Activated T-helper 1 cell treated with anti-CD3 and anti-CD28 coated beads, Interleukin-2, amount 50 U/mL, for 16 hours (primary cell): ENCODE measurements around the gene FERMT1.
"Not testable (repeated sequence)": the region's sequence is repeated elsewhere in the genome, so short reads cannot be mapped to it uniquely, and the experiment has no call there.

ENCODE experiments used
- DNase-seq, 2 donors: peaks; one replicate each; pipeline ENCODE4 v3.0.0-alpha.2; 2020; ENCODE audit warnings: low read depth in 1 of 2, low spot score in 1 of 2

FERMT1 gene

DNA sequence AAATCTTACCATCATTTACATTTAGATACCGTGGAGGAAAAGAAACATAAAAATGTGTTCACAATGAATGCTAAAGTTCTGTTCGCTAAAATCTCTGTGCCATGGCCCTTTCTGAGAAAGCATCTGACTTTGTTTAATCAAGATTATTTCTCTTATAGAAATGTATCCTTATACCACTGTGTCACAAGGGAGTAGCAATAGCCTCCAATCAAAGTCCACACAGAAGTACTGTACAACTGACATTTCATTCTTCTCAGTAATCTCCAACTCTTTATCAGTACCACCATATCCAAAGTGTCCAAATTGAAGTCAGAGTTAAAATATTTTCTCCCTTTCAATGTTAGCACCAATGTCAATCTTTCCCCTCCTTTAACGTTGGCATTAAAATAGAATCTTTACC is 6.1 kb downstream of the FERMT1 start:
- DNase-seq, result no peak

DNA sequence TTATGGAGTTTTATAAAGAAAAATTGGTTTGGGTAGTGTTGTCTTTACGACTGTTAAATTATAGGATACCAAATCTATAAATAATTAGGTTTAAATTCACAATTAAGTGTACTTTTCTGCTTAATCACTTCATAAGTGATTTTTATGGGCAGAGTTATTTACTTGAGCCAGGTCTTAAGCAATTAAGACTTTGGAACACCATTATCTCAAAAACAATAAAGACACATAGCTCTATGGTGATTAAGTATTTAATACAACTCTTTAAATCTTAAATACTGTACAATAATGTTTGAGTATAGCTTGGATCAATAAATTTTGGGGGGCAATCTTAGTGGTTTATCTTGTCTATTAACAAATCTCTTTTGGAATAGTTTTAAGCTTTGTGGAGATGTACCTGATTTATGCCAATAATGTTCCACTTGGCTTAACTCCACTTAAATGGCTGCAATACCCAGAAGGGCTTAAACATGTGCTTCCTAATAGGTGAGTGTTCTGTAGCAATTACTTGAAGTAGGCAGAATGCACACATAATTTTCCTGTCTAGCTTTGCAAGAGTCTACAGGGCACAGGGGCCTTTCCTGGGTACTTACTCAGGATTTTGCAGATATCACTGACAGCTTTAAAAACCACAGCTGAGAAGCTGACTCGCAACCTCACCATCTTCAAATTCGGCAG is 7.5 kb downstream of the FERMT1 start:
- no peak for DNase-seq

DNA sequence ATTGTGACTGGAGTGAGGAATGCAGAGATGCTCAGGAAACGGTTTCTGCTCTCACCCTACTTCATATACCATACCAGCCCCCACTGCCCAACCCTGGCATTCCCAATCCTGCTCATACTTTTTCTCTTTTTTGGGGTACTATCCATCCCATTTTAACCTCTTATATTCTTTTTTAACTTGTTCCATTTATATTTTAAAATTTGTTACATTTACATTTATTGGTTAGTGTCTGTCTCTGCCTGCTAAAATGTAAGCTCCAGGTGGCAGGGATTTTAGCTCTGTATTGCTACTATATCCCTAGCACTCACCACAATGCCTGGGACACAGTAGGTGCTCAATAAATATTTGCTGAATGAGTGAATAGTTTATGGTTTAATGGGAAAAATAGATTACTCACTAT is 8.1 kb downstream of the FERMT1 start:
- DNase-seq, result no peak

DNA sequence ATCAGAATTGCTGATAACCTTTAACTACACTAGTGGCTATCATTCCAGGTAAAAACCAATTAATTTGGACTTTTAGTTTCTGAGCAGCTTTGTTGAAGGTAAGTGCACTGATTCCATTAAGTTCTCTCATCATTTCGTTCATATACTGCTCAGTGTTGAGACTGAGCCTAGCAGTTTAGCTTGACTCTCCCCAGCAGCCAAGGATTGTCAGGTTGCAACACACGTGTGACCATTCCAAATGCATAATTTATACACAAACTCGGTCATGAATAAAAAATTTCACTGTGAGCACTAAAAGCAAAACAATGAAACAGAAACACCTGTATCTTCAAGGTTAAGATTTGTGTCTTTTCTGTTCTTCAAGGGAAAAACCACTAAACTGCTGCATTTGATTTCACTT is 8.9 kb downstream of the FERMT1 start:
- no peak for DNase-seq

DNA sequence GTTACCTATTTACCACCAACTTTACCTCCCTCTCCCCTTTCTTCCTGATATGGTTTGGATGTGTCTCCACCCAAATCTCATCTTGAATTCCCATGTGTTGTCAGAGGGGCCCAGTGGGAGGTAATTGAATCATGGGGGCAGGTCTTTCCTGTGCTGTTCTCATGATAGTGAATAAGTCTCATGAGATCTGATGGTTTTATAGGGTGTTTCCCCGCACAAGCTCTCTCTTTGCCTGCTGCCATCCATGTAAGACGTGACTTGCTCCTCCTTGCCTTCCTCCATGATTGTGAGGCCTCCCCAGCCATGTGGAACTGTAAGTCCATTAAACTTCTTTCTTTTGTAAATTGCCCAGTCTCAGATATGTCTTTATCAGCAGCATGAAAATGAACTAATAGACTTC is 9.9 kb downstream of the FERMT1 start:
- DNase-seq, result not testable (repeated sequence)

DNA sequence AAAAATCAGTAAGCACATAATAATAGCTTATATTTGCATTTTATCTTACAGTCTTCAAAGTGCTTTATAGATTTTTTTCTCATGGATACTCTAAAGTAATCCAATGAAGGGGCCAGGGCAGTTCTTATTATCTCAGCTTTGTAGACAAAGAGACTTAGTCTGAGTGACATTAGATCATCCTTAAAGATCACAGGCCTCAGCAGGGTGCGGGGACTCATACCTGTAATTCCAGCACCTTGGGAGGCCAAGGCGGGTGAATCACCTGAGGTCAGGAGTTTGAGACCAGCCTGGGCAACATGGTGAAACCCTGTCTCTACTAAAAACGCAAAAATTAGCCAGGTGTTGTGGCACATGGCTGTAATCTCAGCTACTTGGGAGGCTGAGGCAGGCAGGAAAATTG is 14.5 kb downstream of the FERMT1 start:
- no peak for DNase-seq

DNA sequence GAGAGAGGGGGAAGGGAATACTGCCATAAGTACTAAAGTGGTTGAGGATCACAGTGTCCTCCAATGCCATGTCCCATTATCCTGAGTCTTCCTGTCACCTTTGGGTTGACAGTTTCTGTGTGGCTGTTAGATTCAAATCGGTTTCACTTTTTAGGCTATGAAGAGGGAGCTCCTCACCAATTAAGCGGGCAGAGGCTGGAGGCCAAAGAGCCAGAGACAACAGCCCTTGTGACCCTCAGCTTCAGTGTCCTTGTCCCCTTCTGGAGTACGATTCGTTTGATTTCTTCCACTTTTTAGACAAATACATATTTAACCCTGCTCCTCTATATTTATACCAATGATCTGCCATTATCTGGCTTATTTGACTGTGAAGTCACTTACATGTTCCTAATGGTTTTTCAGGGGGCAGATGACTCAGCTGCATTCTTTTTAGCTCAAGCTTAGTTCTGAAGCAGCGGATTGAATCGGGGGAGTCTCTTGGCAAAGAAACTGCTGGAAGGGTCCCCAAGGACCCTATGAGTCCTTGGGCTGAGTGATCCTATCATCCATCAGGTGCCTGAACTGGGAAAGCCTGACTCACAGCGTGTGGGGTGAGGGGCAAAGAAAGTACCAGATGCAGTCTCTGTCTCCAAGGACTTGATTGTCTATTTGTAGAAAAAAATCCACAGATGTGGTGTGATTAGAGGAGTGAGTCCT is 18.2 kb downstream of the FERMT1 start:
- no peak for DNase-seq

DNA sequence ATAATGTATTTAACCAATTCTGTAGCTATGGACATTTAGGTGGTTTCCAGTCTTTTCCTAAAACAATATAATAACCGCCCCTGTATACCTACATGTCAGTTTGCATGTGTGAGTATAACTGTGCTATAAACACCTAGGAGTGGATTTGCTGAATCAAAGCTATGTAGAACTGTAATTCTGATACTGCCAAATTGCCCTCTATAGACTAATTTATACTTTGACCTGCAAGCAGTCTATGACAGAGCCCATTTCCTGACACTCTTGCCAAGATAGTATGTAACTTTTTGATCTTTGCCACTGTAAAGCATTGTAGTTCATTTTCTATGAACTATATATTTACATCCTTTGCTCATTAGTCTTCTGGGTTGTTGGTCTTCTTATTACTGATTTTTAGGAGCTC is 19.5 kb downstream of the FERMT1 start:
- DNase-seq, result no peak

DNA sequence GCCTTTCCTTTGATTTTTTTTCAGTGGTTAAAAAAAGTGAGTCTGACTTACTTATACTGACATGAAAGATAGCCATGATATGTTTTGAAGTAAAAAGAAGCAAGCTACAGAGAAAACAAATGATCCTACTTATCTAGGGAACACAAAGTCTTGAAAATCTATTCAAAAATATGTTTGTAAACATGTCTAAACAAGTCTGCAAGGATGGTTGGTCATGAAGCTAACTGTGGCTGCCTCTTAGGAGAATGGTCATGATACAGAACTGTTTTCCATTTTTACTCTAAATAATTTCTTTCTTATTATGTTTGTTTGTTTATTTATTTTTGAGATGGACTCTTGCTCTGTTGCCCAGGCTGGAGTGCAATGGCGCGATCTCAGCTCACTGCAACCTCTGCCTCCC is 21.5 kb downstream of the FERMT1 start:
- no peak for DNase-seq

DNA sequence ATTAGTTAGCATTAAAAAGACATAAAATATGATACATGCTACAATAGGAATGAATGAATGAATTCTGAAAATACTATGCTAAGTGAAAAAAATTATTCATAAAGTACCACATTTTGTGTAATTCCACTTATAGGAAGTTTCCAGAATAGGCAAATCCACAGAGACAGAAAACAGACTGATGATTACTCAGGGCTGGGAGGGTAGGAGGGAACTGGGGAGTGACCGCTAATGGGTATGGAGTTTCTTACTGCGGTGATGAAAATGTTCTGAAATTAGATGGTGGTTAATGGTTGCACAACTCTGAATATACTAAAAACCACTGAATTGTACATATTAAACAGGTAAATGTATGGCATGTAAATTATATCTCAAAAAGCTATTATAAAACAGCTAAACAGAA is 22.6 kb downstream of the FERMT1 start:
- DNase-seq, result no peak

DNA sequence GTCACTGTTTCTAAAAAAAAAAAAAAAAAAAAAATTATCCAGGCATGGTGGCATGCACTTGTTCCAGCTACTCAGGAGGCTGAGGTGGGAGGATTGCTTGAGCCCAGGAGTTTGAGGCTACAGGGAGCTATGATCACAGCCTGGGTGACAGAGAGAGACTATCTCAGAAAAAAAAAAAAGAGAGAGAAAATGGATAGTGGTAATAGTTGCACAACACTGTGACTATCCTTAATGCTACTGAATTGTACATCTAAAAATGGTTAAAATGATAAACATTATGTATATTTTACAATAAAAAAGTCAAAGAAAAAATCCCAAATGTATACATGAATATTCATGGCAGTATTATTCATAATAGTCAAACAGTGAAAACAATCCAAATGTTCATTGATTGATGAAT is 23.0 kb downstream of the FERMT1 start:
- DNase-seq, result no peak

DNA sequence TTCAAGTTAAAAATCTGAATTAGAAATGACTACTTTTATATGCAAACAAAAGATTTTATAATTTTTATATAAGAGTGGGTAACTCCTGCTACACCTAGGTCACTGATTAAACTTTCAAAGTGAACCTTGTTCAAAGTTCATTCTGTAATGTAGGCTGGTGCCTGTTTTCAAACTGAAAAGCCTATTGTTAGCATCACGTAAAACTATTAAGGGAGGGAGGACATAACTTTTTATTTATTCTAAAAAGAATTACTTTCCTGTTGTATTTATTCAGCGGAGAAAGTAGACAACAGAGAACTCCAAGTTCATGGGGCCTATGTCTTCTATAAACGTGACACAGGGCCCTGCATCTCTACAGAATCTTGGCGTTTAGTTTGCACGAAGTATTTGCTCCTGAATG is 27.4 kb downstream of the FERMT1 start:
- no peak for DNase-seq

DNA sequence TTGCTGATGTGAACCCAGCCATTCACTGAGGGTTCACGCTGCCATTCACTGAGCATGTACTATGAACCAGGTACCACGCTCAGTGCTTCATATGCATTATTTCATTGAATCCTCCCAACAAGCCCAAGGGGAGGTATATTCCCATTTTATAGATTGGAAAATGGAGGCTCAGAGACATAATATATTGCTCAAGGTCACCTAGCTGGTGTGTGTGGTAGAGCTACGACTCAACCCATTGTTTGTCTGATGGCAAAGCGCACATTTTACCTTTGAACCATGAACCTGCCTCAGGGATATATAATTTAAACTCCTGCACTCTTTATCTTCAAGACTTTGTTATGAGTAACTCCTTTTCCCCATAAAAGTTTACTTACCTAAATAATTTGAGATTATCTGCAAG is 28.3 kb downstream of the FERMT1 start:
- no peak for DNase-seq

DNA sequence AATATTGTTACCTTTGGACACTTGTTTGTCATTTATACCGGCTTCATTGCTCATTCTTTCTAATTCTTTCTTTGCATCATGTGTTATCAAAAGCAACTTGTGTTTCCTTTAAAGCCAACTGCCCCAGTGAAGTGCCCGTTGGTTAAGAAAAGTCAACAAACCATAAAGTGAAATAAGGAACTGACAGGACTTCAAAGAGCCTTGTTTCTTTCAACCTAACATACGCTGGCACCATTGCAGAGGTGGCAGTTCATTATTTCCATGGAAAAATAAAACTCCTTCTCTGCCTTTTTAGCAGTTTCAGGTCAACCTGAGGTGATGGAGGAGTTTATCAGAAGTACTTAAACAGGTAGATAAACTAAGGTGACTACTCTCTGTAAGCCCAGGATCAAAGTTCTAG is 28.8 kb downstream of the FERMT1 start:
- DNase-seq, result no peak

DNA sequence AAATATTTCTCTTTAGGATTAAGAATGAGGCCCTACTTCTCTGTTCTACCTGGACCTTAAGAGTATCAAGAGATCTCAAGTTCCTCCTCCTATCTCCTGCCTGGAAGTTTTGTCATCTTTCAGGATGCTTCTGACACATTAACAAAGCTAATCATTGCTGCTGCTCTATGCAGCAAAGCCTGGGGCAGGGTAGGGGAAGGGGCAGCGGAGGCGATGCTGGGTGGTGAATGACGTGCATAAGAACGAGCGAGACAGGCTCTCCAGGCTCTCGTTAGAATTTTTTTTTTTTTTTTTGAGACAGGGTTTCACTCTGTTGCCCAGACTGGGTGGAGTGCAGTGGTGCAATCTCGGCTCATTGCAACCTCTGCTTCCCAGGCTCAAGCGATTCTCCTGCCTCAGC is 31.2 kb downstream of the FERMT1 start:
- DNase-seq, result no peak

DNA sequence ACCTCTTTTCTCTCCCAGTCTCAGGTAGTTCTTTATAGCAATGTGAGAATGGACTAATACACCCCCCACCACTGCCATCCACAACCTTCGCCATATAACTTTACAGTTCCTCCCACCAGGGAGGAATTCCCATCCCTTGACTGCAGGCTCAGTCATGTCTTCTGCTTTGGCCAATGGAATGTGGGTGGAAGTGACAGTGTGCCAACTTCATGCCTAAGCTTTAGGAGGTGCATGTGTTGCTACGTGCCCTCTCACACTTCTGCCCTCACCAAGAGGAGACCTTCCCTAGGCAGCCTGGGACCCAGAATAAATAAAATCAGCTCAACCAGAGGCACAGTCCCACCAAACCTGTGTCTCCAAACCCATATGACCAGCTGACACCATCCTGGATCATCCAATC is 36.0 kb downstream of the FERMT1 start:
- DNase-seq, result no peak

DNA sequence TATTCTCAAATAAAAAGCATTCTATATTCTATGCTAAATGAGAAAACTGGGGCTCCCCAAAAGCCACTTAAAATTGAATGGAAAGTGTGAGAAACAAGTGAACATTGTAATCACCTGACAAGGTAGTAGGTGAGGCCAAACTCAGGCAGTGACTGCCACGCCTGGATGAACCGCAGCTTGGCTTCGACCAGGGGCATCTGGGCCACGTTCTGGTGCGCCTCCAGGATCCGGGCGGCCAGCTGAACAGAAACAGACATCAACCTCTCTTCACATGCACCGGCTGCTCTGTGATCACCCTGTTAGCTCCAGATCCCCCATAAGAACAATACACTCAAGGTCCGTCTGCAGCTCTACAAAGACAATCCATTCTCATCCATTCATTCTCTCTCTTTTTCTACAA is 38.9 kb downstream of the FERMT1 start:
- no peak for DNase-seq

DNA sequence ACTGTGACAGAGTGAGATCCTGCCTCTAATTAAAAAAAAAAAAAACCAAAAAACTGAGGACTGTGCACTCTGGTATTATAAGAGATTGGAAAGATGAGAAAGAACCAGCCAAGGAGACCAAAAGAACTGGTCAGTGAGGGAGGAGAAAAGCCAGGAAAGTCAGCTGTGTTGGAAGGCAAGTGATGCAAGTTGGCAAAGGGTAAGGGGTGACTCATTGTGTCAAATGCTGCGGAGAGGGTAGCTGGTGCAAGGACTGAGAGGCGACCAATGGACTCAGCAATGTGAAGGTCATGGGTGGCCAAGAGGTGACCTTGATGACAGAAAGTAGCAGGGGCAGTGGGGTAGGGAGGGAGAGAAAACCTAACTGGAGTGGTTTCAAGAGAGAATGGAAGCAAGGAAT is 41.6 kb downstream of the FERMT1 start:
- DNase-seq, result no peak

DNA sequence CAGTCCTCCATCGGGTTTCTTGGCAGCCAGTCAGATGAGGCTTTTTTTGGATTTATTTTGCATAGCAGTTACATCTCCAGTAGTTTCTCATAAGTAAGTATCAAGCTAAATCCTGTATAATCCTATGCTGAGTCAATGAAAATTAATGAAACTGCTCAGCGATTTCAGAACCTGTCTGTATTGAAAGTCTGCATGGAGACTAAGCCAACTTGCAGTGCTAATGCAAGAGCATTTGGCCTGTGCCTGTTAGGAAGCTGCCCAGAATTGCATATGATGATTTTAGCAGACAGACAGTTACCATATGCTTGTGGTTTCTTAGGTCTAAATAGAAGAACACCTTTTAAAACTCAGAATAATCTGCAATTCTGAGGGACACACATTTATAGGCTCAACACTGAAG is 43.8 kb downstream of the FERMT1 start:
- no peak for DNase-seq

DNA sequence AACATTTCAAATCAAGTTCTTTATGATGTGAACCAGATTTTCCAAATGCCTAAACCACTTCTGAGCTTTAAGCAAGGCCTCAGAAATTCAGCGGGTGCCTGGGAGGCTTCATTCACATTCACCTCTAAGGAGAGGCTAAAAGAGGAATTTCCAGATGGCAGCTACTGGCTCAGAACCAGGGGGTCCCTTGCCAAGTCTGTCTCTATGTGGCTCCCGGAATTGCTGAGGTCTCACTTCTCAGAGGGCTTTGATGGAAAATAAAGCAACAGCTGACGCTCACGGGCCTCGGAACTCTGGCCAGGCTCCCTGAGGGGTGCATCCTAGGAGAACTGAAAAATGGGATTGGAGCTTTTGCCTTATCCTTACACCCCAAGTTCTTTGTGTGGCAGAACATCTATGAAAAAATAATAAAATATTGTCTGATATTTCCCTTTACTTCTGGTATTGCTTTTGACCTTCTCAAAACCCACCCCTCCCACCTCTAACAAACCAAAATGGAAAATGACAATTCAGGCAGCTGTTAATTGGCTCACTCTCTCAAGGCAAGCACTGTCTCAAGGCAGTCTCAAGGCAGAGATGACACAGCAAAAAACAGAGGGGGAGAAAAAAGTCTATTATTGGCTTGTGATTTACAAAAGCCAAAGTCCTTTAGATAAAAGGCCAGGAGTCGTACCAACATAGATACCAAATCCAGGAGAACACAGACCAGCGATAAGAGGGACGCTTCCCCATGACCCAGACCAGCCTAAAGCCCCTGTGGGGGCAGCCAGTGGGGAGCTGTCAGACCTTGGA is 47.2 kb downstream of the FERMT1 start:
- no peak for DNase-seq

DNA sequence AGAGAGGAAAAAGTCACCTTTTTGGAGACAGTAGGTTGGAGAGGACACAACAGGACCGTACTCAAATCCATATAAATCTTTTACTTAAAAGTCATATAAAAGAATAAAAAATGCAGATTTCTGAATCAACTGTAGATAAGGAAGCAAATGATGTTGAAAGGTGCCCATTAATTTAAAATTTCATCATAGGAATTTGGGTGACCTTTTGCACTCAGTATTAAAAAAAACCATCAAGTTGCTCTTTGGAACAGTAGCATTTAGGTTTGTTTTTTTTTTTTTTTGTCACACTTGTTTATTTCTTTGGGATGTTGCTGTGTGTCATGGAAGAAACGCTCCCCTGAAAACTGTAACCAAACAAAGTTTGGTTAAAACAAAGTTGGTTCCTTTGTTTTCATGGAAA is 48.0 kb downstream of the FERMT1 start:
- DNase-seq, result no peak

DNA sequence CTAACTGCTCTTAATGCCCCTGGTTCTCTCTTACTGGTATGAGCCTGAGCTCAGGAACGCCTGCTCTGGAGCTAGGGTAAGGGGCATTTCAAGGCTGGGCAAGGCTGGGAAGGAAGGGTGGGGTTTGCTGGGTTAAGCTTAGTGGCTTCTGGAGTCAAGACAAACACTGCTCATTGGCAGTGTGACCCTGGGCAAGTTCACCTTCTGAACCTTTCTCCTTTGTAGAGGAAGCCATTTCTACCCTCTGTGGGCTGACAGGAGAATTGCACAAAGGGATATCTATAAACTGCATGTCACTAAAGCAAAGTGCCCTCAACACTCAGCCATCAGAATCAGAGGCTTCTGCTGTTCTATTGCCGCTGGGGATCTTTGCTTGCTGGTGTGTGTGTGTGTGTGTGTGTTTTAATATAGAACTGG is 48.7 kb downstream of the FERMT1 start:
- no peak for DNase-seq
